Endothelial cell of umbilical vein (primary cell): Measurements from ENCODE around the gene STH. TPM values are rescaled to one million over a fixed set of nuclear protein-coding genes. Genes with fewer than 3 reads are reported as not detected.

Experiments
- BruUV-seq: library from RNA; stranded (reverse); fragments of 400-500 nt; replicated peaks from 2 replicates; lab custom pipeline; 2021; lab: Mats Ljungman, UMichigan
- CTCF ChIA-PET: fragments of 300-600, 350-600 bp; sonication (Branson Sonifier 250); formaldehyde crosslinking; loops from one replicate; lab custom pipeline; 2021; ENCODE audit warnings: antibody characterized with exemption, inconsistent platforms; lab: Charles Lee
- POLR2A ChIA-PET: fragments of 300-600, 350-600 bp; sonication (Branson Sonifier 250); formaldehyde crosslinking; loops from one replicate; lab custom pipeline; 2021; ENCODE audit warnings: antibody characterized with exemption, inconsistent platforms; lab: Charles Lee
- DNase-seq: peaks from one replicate; pipeline ENCODE4 v3.0.0-alpha.2; 2011; ENCODE audit warnings: low read depth, low spot score
- FAIRE-seq: peaks from 2 replicates; lab custom pipeline; 2011; peaks lifted over from hg19 to GRCh38; lab: Jason Lieb, UNC
- H2AFZ ChIP-seq: 2 replicates; pipeline ENCODE4 v1.6.0; 2012; ENCODE audit warnings: low read depth, low read length, control low read depth, inconsistent platforms
- H3K27ac ChIP-seq: 2 replicates; pipeline ENCODE4 v1.5.1; 2011; ENCODE audit warnings: low read depth, mild to moderate bottlenecking, control low read depth, low read length, moderate library complexity; ENCODE audit not compliant: insufficient read depth
- H3K27me3 ChIP-seq, 2 experiments: 2 replicates each; pipeline versions ENCODE4 v1.6.0 to v1.6.1; 2011; ENCODE audit warnings: low read length in 2 of 2, mixed read lengths in 1 of 2; ENCODE audit not compliant: control insufficient read depth in 2 of 2, insufficient read depth in 2 of 2
- H3K36me3 ChIP-seq, 2 experiments: 2 replicates in 1 of 2; 3 replicates in 1 of 2; pipeline ENCODE4 v1.5.1; 2011; ENCODE audit warnings: low read length in 2 of 2, mild to moderate bottlenecking in 1 of 2, moderate library complexity in 1 of 2; ENCODE audit not compliant: control insufficient read depth in 2 of 2, insufficient read depth in 2 of 2; ENCODE audit errors: extremely low read depth in 1 of 2
- H3K4me1 ChIP-seq: 3 replicates; pipeline ENCODE4 v1.5.1; 2011; ENCODE audit warnings: mild to moderate bottlenecking, low read length; ENCODE audit not compliant: control insufficient read depth, insufficient read depth; ENCODE audit errors: extremely low read depth
- H3K4me2 ChIP-seq: 2 replicates; pipeline ENCODE4 v1.6.1; 2011; ENCODE audit warnings: low read length, control low read depth, mixed read lengths; ENCODE audit not compliant: insufficient read depth
- H3K4me3 ChIP-seq, 3 experiments: fragments of 200-600 bp in 1 of 3; sonication (generic), shearing (Covaris generic) in 1 of 3; replicated peaks in 1 of 3; 2 replicates each; pipeline ENCODE4 v1.5.1; 2011 to 2016; ENCODE audit warnings: control low read depth in 3 of 3, low read length in 3 of 3, mild to moderate bottlenecking in 2 of 3, inconsistent platforms in 1 of 3, low read depth in 1 of 3, moderate library complexity in 1 of 3; ENCODE audit not compliant: insufficient read depth in 1 of 3
- H3K79me2 ChIP-seq: 2 replicates; pipeline ENCODE4 v1.6.0; 2012; ENCODE audit warnings: low read length, inconsistent platforms; ENCODE audit not compliant: control insufficient read depth, insufficient read depth
- H3K9ac ChIP-seq: replicated peaks from 2 replicates; pipeline ENCODE3; 2011; ENCODE audit warnings: low read length, control low read depth; ENCODE audit not compliant: insufficient read depth; ENCODE audit errors: extremely low read depth
- H3K9me1 ChIP-seq: replicated peaks from 3 replicates; pipeline ENCODE4 v1.6.0; 2011; ENCODE audit warnings: mild to moderate bottlenecking, low read length; ENCODE audit not compliant: control insufficient read depth, insufficient read depth; ENCODE audit errors: extremely low read depth
- H3K9me3 ChIP-seq: replicated peaks from 2 replicates; pipeline ENCODE4 v1.5.1; 2012; ENCODE audit warnings: low read length, inconsistent platforms; ENCODE audit not compliant: control insufficient read depth, insufficient read depth
- H4K20me1 ChIP-seq: replicated peaks from 2 replicates; pipeline ENCODE3; 2011; ENCODE audit warnings: mild to moderate bottlenecking, low read length; ENCODE audit not compliant: control insufficient read depth, insufficient read depth; ENCODE audit errors: extremely low read depth
- EZH2 ChIP-seq: IDR thresholded peaks from 2 replicates; pipeline ENCODE4 v1.6.1; 2012; ENCODE audit warnings: borderline replicate concordance, low read depth, mild to moderate bottlenecking, moderate library complexity, low read length, inconsistent platforms; ENCODE audit not compliant: severe bottlenecking
- FOS ChIP-seq: IDR thresholded peaks from 2 replicates; pipeline ENCODE4 v1.6.1; 2011; ENCODE audit warnings: mild to moderate bottlenecking, low read length, moderate library complexity, borderline replicate concordance; ENCODE audit not compliant: insufficient read depth
- GATA2 ChIP-seq: IDR thresholded peaks from 2 replicates; pipeline ENCODE4 v1.7.0; 2011; ENCODE audit warnings: low read depth, mild to moderate bottlenecking, moderate library complexity, mixed read lengths, low read length; ENCODE audit not compliant: insufficient read length, insufficient read depth
- JUN ChIP-seq: IDR thresholded peaks from 2 replicates; pipeline ENCODE4 v1.6.1; 2011; ENCODE audit warnings: borderline replicate concordance, low read depth; ENCODE audit not compliant: insufficient read length, insufficient read depth
- MYC ChIP-seq: IDR thresholded peaks from one replicate; pipeline ENCODE4 v1.6.1; 2011; ENCODE audit warnings: mild to moderate bottlenecking, low read depth, low read length
- POLR2A ChIP-seq: IDR thresholded peaks from 2 replicates; pipeline ENCODE4 v1.6.1; 2012; ENCODE audit warnings: low read depth, mild to moderate bottlenecking, control low read depth, low read length
- POLR2AphosphoS5 ChIP-seq: IDR thresholded peaks from 2 replicates; pipeline ENCODE4 v1.6.1; 2012; ENCODE audit warnings: low read depth, mild to moderate bottlenecking, control low read depth, low read length, moderate library complexity; ENCODE audit not compliant: insufficient read depth
- dilution Hi-C: fragments of 300-500 bp; cut with MboI; formaldehyde crosslinking; loops from one replicate; pipeline ENCODE4 v1.15.0; 2019; ENCODE audit warnings: low sequenced_read_pairs; ENCODE audit not compliant: extremely low pct_ligation_motif_present
- intact Hi-C: fragments of 100-400 bp; cut with micrococcal nuclease; formaldehyde crosslinking; loops from one replicate; pipeline ENCODE4 v1.10.0; 2022
- polyA plus RNA-seq, 4 experiments: library from polyadenylated mRNA; depleted of rRNA in 3 of 4; stranded (reverse) in 3 of 4; unstranded in 1 of 4; fragments of >200 nt; gene quantifications; 2 replicates each; pipeline versions ENCODE4 v1.2.1 to v1.2.3, GENCODE V29; 2011 to 2012; ENCODE audit warnings: missing spikeins in 1 of 4
- total RNA-seq: library from RNA; stranded (reverse); gene quantifications from 2 replicates; pipeline ENCODE4 v1.2.3, GENCODE V29; 2021
- TF ChIP-seq, protein P1 (sequence below): IDR thresholded peaks from 2 replicates; pipeline ENCODE4 v1.6.1; 2011; ENCODE audit not compliant: insufficient read depth, insufficient read length
- TF ChIP-seq, protein P2 (sequence below), 2 donors: IDR thresholded peaks; 1 replicate in 1 of 2; 2 replicates in 1 of 2; pipeline ENCODE4 v1.5.1; 2011; ENCODE audit warnings: low read length in 2 of 2, mild to moderate bottlenecking in 2 of 2, moderate library complexity in 2 of 2, control low read depth in 1 of 2, inconsistent platforms in 1 of 2, low read depth in 1 of 2; ENCODE audit not compliant: insufficient read depth in 1 of 2; ENCODE audit errors: extremely low read depth in 1 of 2

The STH gene
- total and polyA plus RNA-seq, 2 donors (not counting 3 experiments of a cell fraction or from before 2014, with no cell fraction given): not detected

DNA sequence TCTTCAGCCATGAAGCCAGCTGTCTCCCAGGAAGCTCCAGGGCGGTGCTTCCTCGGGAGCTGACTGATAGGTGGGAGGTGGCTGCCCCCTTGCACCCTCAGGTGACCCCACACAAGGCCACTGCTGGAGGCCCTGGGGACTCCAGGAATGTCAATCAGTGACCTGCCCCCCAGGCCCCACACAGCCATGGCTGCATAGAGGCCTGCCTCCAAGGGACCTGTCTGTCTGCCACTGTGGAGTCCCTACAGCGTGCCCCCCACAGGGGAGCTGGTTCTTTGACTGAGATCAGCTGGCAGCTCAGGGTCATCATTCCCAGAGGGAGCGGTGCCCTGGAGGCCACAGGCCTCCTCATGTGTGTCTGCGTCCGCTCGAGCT, 14.1 kb downstream of the STH start:
- no peaks in the 10 kb centered on the region for H3K9me1 ChIP-seq
- ChIA-PET POLR2A (no interaction called here), CTCF (interaction anchor here (1.5 kb wide), 1 partner anchor 200 kb away, joined by 4 read pairs; no protein-coding TSS in a partner anchor)
- no peak overlapping the region for H3K4me2 ChIP-seq
- no TSS peak for BruUV-seq
- no peaks in the 10 kb centered on the region for H3K9me3 ChIP-seq
- TF ChIP-seq, protein P1, sequence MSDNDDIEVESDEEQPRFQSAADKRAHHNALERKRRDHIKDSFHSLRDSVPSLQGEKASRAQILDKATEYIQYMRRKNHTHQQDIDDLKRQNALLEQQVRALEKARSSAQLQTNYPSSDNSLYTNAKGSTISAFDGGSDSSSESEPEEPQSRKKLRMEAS: no peak
- no peak for TF ChIP-seq MYC
- no peak for TF ChIP-seq POLR2AphosphoS5
- no peak for TF ChIP-seq GATA2
- TF ChIP-seq EZH2: no peak
- TF ChIP-seq JUN: no peak
- TF ChIP-seq, protein P2, sequence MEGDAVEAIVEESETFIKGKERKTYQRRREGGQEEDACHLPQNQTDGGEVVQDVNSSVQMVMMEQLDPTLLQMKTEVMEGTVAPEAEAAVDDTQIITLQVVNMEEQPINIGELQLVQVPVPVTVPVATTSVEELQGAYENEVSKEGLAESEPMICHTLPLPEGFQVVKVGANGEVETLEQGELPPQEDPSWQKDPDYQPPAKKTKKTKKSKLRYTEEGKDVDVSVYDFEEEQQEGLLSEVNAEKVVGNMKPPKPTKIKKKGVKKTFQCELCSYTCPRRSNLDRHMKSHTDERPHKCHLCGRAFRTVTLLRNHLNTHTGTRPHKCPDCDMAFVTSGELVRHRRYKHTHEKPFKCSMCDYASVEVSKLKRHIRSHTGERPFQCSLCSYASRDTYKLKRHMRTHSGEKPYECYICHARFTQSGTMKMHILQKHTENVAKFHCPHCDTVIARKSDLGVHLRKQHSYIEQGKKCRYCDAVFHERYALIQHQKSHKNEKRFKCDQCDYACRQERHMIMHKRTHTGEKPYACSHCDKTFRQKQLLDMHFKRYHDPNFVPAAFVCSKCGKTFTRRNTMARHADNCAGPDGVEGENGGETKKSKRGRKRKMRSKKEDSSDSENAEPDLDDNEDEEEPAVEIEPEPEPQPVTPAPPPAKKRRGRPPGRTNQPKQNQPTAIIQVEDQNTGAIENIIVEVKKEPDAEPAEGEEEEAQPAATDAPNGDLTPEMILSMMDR (IDR thresholded peaks at IDR 0.05; ENCODE audit: extremely low read depth in 1 of 2, insufficient read depth in 1 of 2, low read depth in 1 of 2, low read length in 2 of 2): no peak
- TF ChIP-seq FOS: no peak
- no peak for TF ChIP-seq POLR2A
- dilution Hi-C loops: no loop called here
- H4K20me1 ChIP-seq: no peaks in the 10 kb centered on the region
- H3K4me3 ChIP-seq: no peak overlapping the region
- no peak overlapping the region for H2AFZ ChIP-seq
- H3K79me2 ChIP-seq: no peaks in the 10 kb centered on the region
- H3K9ac ChIP-seq: no peak overlapping the region
- FAIRE-seq (no peak), DNase-seq (no peak)
- H3K4me1 ChIP-seq: no peaks in the 10 kb centered on the region
- H3K27me3 ChIP-seq: peaks cover 0 to 2% of the 10 kb centered on the region in 2 experiments
- H3K27ac ChIP-seq: no peak overlapping the region
- intact Hi-C loops: no loop called here
- H3K36me3 ChIP-seq: no peaks in the 10 kb centered on the region
